ENCODE measurements around the gene ADAMTS20.
"Not testable (repeated sequence)": the region's sequence is repeated elsewhere in the genome, so short reads cannot be mapped to it uniquely, and the experiment has no call there.

ADAMTS20 gene

GRCh38 chr12:43349863-43350262, 202.1 kb downstream of the ADAMTS20 start:
- DNase-seq (ENCODE audit: low read depth), result no peak
- no peak for TF ChIP-seq CTCF (IDR thresholded peaks at IDR 0.05; ENCODE audit: insufficient read depth, low read depth, low read length, missing control alignments)
- H3K4me3 ChIP-seq (ENCODE audit: low read depth, low read length), result no peak overlapping the region

- no peak overlapping the region for H3K4me3 ChIP-seq (ENCODE audit: low read depth, low read length)
- no peak for DNase-seq (ENCODE audit: low read depth)
- no peak for TF ChIP-seq CTCF (IDR thresholded peaks at IDR 0.05; ENCODE audit: insufficient read depth, low read depth, low read length, missing control alignments)
These were observed 203.8 kb downstream of the ADAMTS20 start for GRCh38 chr12:43348221-43348620.

GRCh38 chr12:43347026-43347425, 205.0 kb downstream of the ADAMTS20 start:
- DNase-seq (ENCODE audit: low read depth), result no peak
- H3K4me3 ChIP-seq (ENCODE audit: low read depth, low read length), result no peak overlapping the region
- TF ChIP-seq CTCF (IDR thresholded peaks at IDR 0.05; ENCODE audit: insufficient read depth, low read depth, low read length, missing control alignments), result no peak

GRCh38 chr12:43345023-43345422, 207.0 kb downstream of the ADAMTS20 start:
- no peak for TF ChIP-seq CTCF (IDR thresholded peaks at IDR 0.05; ENCODE audit: insufficient read depth, low read depth, low read length, missing control alignments)
- no peak overlapping the region for H3K4me3 ChIP-seq (ENCODE audit: low read depth, low read length)
- no peak for DNase-seq (ENCODE audit: low read depth)

- not testable (repeated sequence) for H3K4me3 ChIP-seq (ENCODE audit: low read depth, low read length); DNase-seq (ENCODE audit: low read depth)
These were observed 210.2 kb downstream of the ADAMTS20 start for GRCh38 chr12:43341785-43342313.

GRCh38 chr12:43338848-43339526, 213.0 kb downstream of the ADAMTS20 start:
- peak; percentile 50 for DNase-seq (ENCODE audit: low read depth)
- peak; percentile 48 for TF ChIP-seq CTCF (IDR thresholded peaks at IDR 0.05; ENCODE audit: insufficient read depth, low read depth, low read length, missing control alignments)
- H3K4me3 ChIP-seq (ENCODE audit: low read depth, low read length), result no peak overlapping the region

GRCh38 chr12:43337571-43338444, 214.2 kb downstream of the ADAMTS20 start:
- TF ChIP-seq CTCF (IDR thresholded peaks at IDR 0.05; ENCODE audit: insufficient read depth, low read depth, low read length, missing control alignments), result no peak
- no peak for DNase-seq (ENCODE audit: low read depth)
- no peak overlapping the region for H3K4me3 ChIP-seq (ENCODE audit: low read depth, low read length)
